ENCODE measurements around the gene OSMR. TPM values are rescaled to one million over a fixed set of nuclear protein-coding genes. Genes with fewer than 3 reads are reported as not detected.

OSMR gene
- total and polyA plus RNA-seq, 2 donors (not counting 3 experiments of a cell fraction or from before 2014, with no cell fraction given), result 6.1 to 19.7 TPM

DNA sequence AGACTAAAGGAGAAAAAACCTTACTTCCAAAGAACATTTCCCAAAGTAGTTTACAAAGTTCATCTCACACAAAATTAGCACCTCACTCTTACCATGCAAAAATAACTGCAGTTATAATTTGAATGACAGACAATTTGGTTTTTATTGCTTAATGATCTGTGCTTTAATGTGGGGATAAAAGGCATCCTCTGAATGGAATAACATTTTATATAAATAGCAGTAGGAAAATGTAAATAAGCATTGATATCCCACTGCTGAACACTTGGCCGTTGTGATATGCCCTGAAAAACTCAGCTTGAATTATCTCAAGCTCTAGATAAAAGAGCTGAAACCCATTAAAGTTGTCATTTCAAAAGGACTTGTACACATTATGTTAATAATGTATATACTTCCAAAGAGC is 93.2 kb downstream of the OSMR start:
- Histone ChIP-seq H3K9ac (replicated peaks; ENCODE audit: extremely low read depth, insufficient read depth, low read length) (no peak overlapping the region), H4K20me1 (replicated peaks; ENCODE audit: control insufficient read depth, extremely low read depth, insufficient read depth, low read length) (no peaks in the 10 kb centered on the region), H3K4me3 (replicated peaks in 1 of 3; ENCODE audit: insufficient read depth in 1 of 3, low read depth in 1 of 3, low read length in 3 of 3) (no peak overlapping the region), H3K36me3 (ENCODE audit: control insufficient read depth in 2 of 2, extremely low read depth in 1 of 2, insufficient read depth in 2 of 2, low read length in 2 of 2) (peaks cover 0 to 2% of the 10 kb centered on the region in 2 experiments), H3K4me2 (ENCODE audit: insufficient read depth, low read length) (no peak overlapping the region), H2AFZ (ENCODE audit: low read depth, low read length) (no peak overlapping the region), H3K79me2 (ENCODE audit: control insufficient read depth, insufficient read depth, low read length) (no peaks in the 10 kb centered on the region), H3K9me1 (replicated peaks; ENCODE audit: control insufficient read depth, extremely low read depth, insufficient read depth, low read length) (no peaks in the 10 kb centered on the region), H3K9me3 (replicated peaks; ENCODE audit: control insufficient read depth, insufficient read depth, low read length) (no peaks in the 10 kb centered on the region), H3K27ac (ENCODE audit: insufficient read depth, low read depth, low read length) (no peak overlapping the region), H3K4me1 (ENCODE audit: control insufficient read depth, extremely low read depth, insufficient read depth, low read length) (no peaks in the 10 kb centered on the region), H3K27me3 (ENCODE audit: control insufficient read depth in 2 of 2, insufficient read depth in 2 of 2, low read length in 2 of 2) (no peaks in the 10 kb centered on the region)
- DNase-seq (ENCODE audit: low read depth, low spot score) (no peak), FAIRE-seq (no peak)
- BruUV-seq (replicated peaks), result no TSS peak
- TF ChIP-seq, protein P1, sequence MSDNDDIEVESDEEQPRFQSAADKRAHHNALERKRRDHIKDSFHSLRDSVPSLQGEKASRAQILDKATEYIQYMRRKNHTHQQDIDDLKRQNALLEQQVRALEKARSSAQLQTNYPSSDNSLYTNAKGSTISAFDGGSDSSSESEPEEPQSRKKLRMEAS (IDR thresholded peaks at IDR 0.05; ENCODE audit: insufficient read depth, insufficient read length), result no peak
- TF ChIP-seq GATA2 (IDR thresholded peaks at IDR 0.05; ENCODE audit: insufficient read depth, insufficient read length, low read depth, low read length) (no peak), POLR2A (IDR thresholded peaks at IDR 0.05; ENCODE audit: low read depth, low read length) (no peak), POLR2AphosphoS5 (IDR thresholded peaks at IDR 0.05; ENCODE audit: insufficient read depth, low read depth, low read length) (no peak), JUN (IDR thresholded peaks at IDR 0.05; ENCODE audit: borderline replicate concordance, insufficient read depth, insufficient read length, low read depth) (no peak), EZH2 (IDR thresholded peaks at IDR 0.05; ENCODE audit: borderline replicate concordance, low read depth, low read length, severe bottlenecking) (no peak), FOS (IDR thresholded peaks at IDR 0.05; ENCODE audit: borderline replicate concordance, insufficient read depth, low read length) (no peak), MYC (IDR thresholded peaks at IDR 0.05; ENCODE audit: low read depth, low read length) (no peak)
- TF ChIP-seq, protein P2, sequence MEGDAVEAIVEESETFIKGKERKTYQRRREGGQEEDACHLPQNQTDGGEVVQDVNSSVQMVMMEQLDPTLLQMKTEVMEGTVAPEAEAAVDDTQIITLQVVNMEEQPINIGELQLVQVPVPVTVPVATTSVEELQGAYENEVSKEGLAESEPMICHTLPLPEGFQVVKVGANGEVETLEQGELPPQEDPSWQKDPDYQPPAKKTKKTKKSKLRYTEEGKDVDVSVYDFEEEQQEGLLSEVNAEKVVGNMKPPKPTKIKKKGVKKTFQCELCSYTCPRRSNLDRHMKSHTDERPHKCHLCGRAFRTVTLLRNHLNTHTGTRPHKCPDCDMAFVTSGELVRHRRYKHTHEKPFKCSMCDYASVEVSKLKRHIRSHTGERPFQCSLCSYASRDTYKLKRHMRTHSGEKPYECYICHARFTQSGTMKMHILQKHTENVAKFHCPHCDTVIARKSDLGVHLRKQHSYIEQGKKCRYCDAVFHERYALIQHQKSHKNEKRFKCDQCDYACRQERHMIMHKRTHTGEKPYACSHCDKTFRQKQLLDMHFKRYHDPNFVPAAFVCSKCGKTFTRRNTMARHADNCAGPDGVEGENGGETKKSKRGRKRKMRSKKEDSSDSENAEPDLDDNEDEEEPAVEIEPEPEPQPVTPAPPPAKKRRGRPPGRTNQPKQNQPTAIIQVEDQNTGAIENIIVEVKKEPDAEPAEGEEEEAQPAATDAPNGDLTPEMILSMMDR (IDR thresholded peaks at IDR 0.05; ENCODE audit: extremely low read depth in 1 of 2, insufficient read depth in 1 of 2, low read depth in 1 of 2, low read length in 2 of 2), result no peak
- dilution Hi-C loops (cut with MboI; ENCODE audit: extremely low pct_ligation_motif_present, low sequenced_read_pairs) (no loop called here), intact Hi-C loops (cut with micrococcal nuclease) (no loop called here)
- CTCF ChIA-PET, result interaction anchor here (1.1 to 1.8 kb wide), 2 partner anchors 24 to 556 kb away, joined by 3 to 4 read pairs; no protein-coding TSS in a partner anchor
- POLR2A ChIA-PET, result no interaction called here
